ENCODE data around the gene KCNH1.

The KCNH1 gene

GRCh38 chr1:211127166-211127565 lies 6.8 kb downstream of the KCNH1 start:
- ChIA-PET POLR2A (no interaction called here), CTCF (interaction anchor here (1.0 kb wide), 1 partner anchor 178 kb away, joined by 3 read pairs; no protein-coding TSS in a partner anchor)
- TF ChIP-seq HOXA7 (CRISPR knock-in tag; IDR thresholded peaks at IDR 0.05; ENCODE audit: borderline replicate concordance) (no peak), ZFP3 (tag by site-specific recombination; IDR thresholded peaks at IDR 0.05; ENCODE audit: low read depth) (no peak), ZNF223 (tag by site-specific recombination; IDR thresholded peaks at IDR 0.05) (no peak), ZNF140 (tag by site-specific recombination; IDR thresholded peaks at IDR 0.05) (no peak), ZNF239 (tag by site-specific recombination; IDR thresholded peaks at IDR 0.05) (no peak), ZNF280D (tag by site-specific recombination; IDR thresholded peaks at IDR 0.05) (no peak), ZNF677 (tag by site-specific recombination; IDR thresholded peaks at IDR 0.05) (no peak), ZNF645 (tag by site-specific recombination; IDR thresholded peaks at IDR 0.05) (no peak), TSHZ1 (tag by site-specific recombination; IDR thresholded peaks at IDR 0.05; ENCODE audit: borderline replicate concordance) (no peak)
- Histone ChIP-seq H3K4me1 (ENCODE audit: control insufficient read depth, insufficient read depth, low read length) (no peaks in the 10 kb centered on the region), H3K36me3 (ENCODE audit: control insufficient read depth in 2 of 2, insufficient read depth in 1 of 2, low read length in 2 of 2) (no peaks in the 10 kb centered on the region), H3K27ac (ENCODE audit: extremely low read depth, low read depth, low read length) (no peak overlapping the region), H3K4me3 (ENCODE audit: low read depth, low read length) (no peak overlapping the region), H3K9me3 (ENCODE audit: control insufficient read depth, insufficient read depth, low read depth, low read length) (no peaks in the 10 kb centered on the region)

GRCh38 chr1:211126622-211127021 lies 7.3 kb downstream of the KCNH1 start:
- no peaks in the 10 kb centered on the region for H3K9me3 ChIP-seq (ENCODE audit: control insufficient read depth, insufficient read depth, low read depth, low read length)
- H3K27ac ChIP-seq (ENCODE audit: extremely low read depth, low read depth, low read length): no peak overlapping the region
- ChIA-PET POLR2A (no interaction called here), CTCF (interaction anchor here (0.6 to 1.0 kb wide), 2 partner anchors 177 to 732 kb away, joined by 3 read pairs; no protein-coding TSS in a partner anchor)
- H3K36me3 ChIP-seq (ENCODE audit: control insufficient read depth in 2 of 2, insufficient read depth in 1 of 2, low read length in 2 of 2): no peaks in the 10 kb centered on the region
- no peaks in the 10 kb centered on the region for H3K4me1 ChIP-seq (ENCODE audit: control insufficient read depth, insufficient read depth, low read length)
- no peak overlapping the region for H3K4me3 ChIP-seq (ENCODE audit: low read depth, low read length)
- TF ChIP-seq HOXD13 (CRISPR knock-in tag; IDR thresholded peaks at IDR 0.05; ENCODE audit: borderline replicate concordance) (no peak), KLF16 (tag by site-specific recombination; IDR thresholded peaks at IDR 0.05) (no peak), AEBP2 (tag by site-specific recombination; IDR thresholded peaks at IDR 0.05; ENCODE audit: borderline replicate concordance) (no peak), ZNF677 (tag by site-specific recombination; IDR thresholded peaks at IDR 0.05) (no peak)

Data from HEK293 (cell line).